K562 (cell line): ENCODE data around the gene DAD1. TPM values are rescaled to one million over a fixed set of nuclear protein-coding genes. Genes with fewer than 3 reads are reported as not detected.

ENCODE experiments used
- AFF4 ChIP-seq: sonication (generic); formaldehyde crosslinking; IDR thresholded peaks from 2 replicates; pipeline ENCODE4 v1.8.0; 2023; ENCODE audit warnings: mild to moderate bottlenecking, missing genetic modification reagents
- BRD4 ChIP-seq: fragments of 200-600 bp; sonication (generic); IDR thresholded peaks from 2 replicates; pipeline ENCODE4 v1.6.1; 2017; ENCODE audit warnings: inconsistent platforms
- GATAD2B ChIP-seq: fragments of 450-650 bp; IDR thresholded peaks from 2 replicates; pipeline ENCODE4 v1.6.1; 2017; ENCODE audit warnings: mild to moderate bottlenecking, borderline replicate concordance
- HDAC1 ChIP-seq, 2 experiments: fragments of 450-650 bp; IDR thresholded peaks; 2 replicates each; pipeline ENCODE4 v1.6.1; 2016 to 2017; ENCODE audit warnings: inconsistent platforms in 1 of 2, mild to moderate bottlenecking in 1 of 2, moderate library complexity in 1 of 2
- NR2C2 ChIP-seq, 2 experiments: fragments of 200-800 bp in 1 of 2; sonication (Bioruptor generic) in 1 of 2; sonication (generic) in 1 of 2; formaldehyde crosslinking in 1 of 2; IDR thresholded peaks; 2 replicates each; pipeline versions ENCODE4 v1.6.1 to v1.8.0; 2016 to 2022; ENCODE audit warnings: mild to moderate bottlenecking in 1 of 2, missing compliant biosample characterization in 1 of 2, missing genetic modification characterization in 1 of 2, missing genetic modification reagents in 1 of 2
- TCF15 ChIP-seq: fragments of 250-450 bp; sonication (Bioruptor Pico); IDR thresholded peaks from 2 replicates; pipeline ENCODE4 v1.8.0; 2022; ENCODE audit warnings: moderate library complexity, mild to moderate bottlenecking, inconsistent platforms
- ZBTB17 ChIP-seq: fragments of 450-650 bp; formaldehyde crosslinking; IDR thresholded peaks from 2 replicates; pipeline ENCODE4 v1.4.0; 2020; ENCODE audit warnings: mild to moderate bottlenecking
- ZBTB5 ChIP-seq: fragments of 450-650 bp; IDR thresholded peaks from 2 replicates; pipeline ENCODE4 v1.6.1; 2017; ENCODE audit warnings: antibody characterized with exemption
- ZNF507 ChIP-seq: conservative IDR thresholded peaks from 2 replicates; pipeline ENCODE4 v1.6.1; 2017; ENCODE audit warnings: missing genetic modification characterization, missing compliant biosample characterization
- ZNF696 ChIP-seq: fragments of 250-450 bp; sonication (Bioruptor Pico); conservative IDR thresholded peaks from 2 replicates; pipeline ENCODE4 v1.4.0; 2020; ENCODE audit warnings: mild to moderate bottlenecking, moderate library complexity
- polyA plus RNA-seq, 8 experiments: library from polyadenylated mRNA; depleted of rRNA in 4 of 8; stranded (reverse) in 5 of 8; unstranded in 3 of 8; fragments of >200 nt; fragmentation: Nextera tagmentation in 2 of 8; fragmentation: Illumina TruSeq in 1 of 8; extraction: Ambion mirVana in 2 of 8; extraction: Trizol in 1 of 8; gene quantifications; 2 replicates each; pipeline versions ENCODE4 v1.2.1 to v1.2.3, GENCODE V29; 2011 to 2014; ENCODE audit warnings: inconsistent platforms in 1 of 8, missing spikeins in 1 of 8
- total RNA-seq, 7 experiments: library from RNA; depleted of rRNA in 6 of 7; stranded (reverse); fragments of >200 nt in 6 of 7; fragmentation: Illumina TruSeq in 2 of 7; extraction: Trizol in 2 of 7; gene quantifications; 2 replicates each; pipeline versions ENCODE4 v1.2.1 to v1.2.3, GENCODE V29; 2011 to 2021; ENCODE audit warnings: low replicate concordance in 1 of 7
- TF ChIP-seq, protein P1 (sequence below): sonication (generic); formaldehyde crosslinking; IDR thresholded peaks from 2 replicates; pipeline ENCODE4 v1.8.0; 2022; ENCODE audit warnings: mild to moderate bottlenecking, low read depth, missing genetic modification reagents
- TF ChIP-seq, protein P2 (sequence below): fragments of 250-450 bp; sonication (Bioruptor Pico); IDR thresholded peaks from 2 replicates; pipeline ENCODE4 v1.8.0; 2021; ENCODE audit warnings: moderate library complexity, mild to moderate bottlenecking, inconsistent platforms
- TF ChIP-seq, protein P3 (sequence below): fragments of 250-450 bp; sonication (Bioruptor Pico); IDR thresholded peaks from 2 replicates; pipeline ENCODE4 v1.5.0; 2021; ENCODE audit warnings: mild to moderate bottlenecking, borderline replicate concordance
- TF ChIP-seq, protein P4 (sequence below): sonication (generic); formaldehyde crosslinking; IDR thresholded peaks from 2 replicates; pipeline ENCODE4 v1.8.0; 2023; ENCODE audit warnings: mild to moderate bottlenecking, missing genetic modification reagents

DAD1 gene
- total and polyA plus RNA-seq, 9 of the 15 experiments (the other 6 are each of a cell fraction or from before 2014, with no cell fraction given): 104 to 617 (median 222) TPM

DNA sequence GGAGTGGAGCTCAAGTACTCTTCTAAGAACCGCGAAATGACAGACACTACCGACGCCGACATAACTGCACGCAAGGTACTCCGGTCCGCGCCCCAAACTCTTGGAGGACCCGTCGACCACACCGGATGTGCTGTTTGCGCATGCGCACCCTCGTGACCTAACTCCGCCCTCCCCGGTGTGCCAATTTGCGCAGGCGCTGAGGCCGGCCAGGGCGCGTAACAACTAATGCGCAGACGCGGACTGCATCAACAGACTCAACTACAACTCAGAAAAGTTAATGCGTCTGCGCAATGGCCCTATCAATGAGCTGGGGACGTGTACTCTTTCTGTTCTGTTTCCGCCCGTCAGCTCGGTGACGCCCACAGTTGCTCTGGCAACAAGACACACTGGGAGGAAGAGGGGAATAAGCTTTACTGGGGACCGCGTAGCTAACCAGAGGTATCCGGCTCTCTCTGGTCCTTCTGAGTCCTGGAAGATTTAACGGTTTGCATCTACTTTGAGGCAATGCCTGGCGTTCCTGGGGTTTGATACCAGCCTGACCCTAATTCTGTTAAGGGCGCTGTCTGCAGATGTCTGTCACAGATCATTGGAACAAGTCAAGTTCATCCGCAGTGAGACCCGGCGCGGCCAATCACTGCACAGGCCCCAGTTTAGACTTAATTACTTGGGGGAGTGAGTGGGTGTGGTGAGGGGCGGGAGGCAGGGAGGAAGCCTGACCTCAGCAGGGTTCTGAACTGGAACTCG is at the start of gene DAD1 (continued):
- TF ChIP-seq, protein P1, sequence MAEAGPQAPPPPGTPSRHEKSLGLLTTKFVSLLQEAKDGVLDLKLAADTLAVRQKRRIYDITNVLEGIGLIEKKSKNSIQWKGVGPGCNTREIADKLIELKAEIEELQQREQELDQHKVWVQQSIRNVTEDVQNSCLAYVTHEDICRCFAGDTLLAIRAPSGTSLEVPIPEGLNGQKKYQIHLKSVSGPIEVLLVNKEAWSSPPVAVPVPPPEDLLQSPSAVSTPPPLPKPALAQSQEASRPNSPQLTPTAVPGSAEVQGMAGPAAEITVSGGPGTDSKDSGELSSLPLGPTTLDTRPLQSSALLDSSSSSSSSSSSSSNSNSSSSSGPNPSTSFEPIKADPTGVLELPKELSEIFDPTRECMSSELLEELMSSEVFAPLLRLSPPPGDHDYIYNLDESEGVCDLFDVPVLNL (CRISPR knock-in tag): no peak
- TF ChIP-seq, protein P2, sequence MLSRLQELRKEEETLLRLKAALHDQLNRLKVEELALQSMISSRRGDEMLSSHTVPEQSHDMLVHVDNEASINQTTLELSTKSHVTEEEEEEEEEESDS: no peak
- TF ChIP-seq BRD4 (no peak), ZBTB17 (CRISPR knock-in tag) (no peak), ZNF696 (CRISPR knock-in tag) (no peak), HDAC1 (IDR thresholded peaks at IDR 0.05) (peak in 1 of 2 experiments; percentile 61; a peak in 2 of 4 replicates), ZBTB5 (no peak), TCF15 (no peak), NR2C2 (CRISPR knock-in tag; IDR thresholded peaks at IDR 0.05) (no peak), NR2C2 (tag; IDR thresholded peaks at IDR 0.05) (peak; percentile 59), AFF4 (CRISPR knock-in tag) (no peak), GATAD2B (no peak), ZNF507 (no peak)
- TF ChIP-seq, protein P3, sequence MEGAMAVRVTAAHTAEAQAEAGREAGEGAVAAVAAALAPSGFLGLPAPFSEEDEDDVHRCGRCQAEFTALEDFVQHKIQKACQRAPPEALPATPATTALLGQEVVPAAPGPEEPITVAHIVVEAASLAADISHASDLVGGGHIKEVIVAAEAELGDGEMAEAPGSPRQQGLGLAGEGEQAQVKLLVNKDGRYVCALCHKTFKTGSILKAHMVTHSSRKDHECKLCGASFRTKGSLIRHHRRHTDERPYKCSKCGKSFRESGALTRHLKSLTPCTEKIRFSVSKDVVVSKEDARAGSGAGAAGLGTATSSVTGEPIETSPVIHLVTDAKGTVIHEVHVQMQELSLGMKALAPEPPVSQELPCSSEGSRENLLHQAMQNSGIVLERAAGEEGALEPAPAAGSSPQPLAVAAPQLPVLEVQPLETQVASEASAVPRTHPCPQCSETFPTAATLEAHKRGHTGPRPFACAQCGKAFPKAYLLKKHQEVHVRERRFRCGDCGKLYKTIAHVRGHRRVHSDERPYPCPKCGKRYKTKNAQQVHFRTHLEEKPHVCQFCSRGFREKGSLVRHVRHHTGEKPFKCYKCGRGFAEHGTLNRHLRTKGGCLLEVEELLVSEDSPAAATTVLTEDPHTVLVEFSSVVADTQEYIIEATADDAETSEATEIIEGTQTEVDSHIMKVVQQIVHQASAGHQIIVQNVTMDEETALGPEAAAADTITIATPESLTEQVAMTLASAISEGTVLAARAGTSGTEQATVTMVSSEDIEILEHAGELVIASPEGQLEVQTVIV (CRISPR knock-in tag): no peak
- TF ChIP-seq, protein P4, sequence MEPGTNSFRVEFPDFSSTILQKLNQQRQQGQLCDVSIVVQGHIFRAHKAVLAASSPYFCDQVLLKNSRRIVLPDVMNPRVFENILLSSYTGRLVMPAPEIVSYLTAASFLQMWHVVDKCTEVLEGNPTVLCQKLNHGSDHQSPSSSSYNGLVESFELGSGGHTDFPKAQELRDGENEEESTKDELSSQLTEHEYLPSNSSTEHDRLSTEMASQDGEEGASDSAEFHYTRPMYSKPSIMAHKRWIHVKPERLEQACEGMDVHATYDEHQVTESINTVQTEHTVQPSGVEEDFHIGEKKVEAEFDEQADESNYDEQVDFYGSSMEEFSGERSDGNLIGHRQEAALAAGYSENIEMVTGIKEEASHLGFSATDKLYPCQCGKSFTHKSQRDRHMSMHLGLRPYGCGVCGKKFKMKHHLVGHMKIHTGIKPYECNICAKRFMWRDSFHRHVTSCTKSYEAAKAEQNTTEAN (CRISPR knock-in tag): no peak
